ENCODE results near the gene UPK1B.

GRCh38 chr3:119230071-119230470 is 56.7 kb downstream of the UPK1B start:
- no peak for TF ChIP-seq CTCF (IDR thresholded peaks at IDR 0.05 in 4 of 5, conservative IDR thresholded peaks at IDR 0.05 in 1 of 5)
- TF ChIP-seq POLR2A (IDR thresholded peaks at IDR 0.05) = no peak
